ACHN (cell line): ENCODE data around the gene GRIP2.

Experiments used
- DNase-seq: peaks from one replicate; pipeline ENCODE4 v3.0.0-alpha.2; 2015
- in situ Hi-C: cut with HindIII; loops from 2 replicates; pipeline ENCODE4 v1.10.0; 2017; ENCODE audit warnings: low sequenced_read_pairs, low pct_ligation_motif_present, low pct_unique_long_range_greater_than_20kb

The GRIP2 gene

DNA sequence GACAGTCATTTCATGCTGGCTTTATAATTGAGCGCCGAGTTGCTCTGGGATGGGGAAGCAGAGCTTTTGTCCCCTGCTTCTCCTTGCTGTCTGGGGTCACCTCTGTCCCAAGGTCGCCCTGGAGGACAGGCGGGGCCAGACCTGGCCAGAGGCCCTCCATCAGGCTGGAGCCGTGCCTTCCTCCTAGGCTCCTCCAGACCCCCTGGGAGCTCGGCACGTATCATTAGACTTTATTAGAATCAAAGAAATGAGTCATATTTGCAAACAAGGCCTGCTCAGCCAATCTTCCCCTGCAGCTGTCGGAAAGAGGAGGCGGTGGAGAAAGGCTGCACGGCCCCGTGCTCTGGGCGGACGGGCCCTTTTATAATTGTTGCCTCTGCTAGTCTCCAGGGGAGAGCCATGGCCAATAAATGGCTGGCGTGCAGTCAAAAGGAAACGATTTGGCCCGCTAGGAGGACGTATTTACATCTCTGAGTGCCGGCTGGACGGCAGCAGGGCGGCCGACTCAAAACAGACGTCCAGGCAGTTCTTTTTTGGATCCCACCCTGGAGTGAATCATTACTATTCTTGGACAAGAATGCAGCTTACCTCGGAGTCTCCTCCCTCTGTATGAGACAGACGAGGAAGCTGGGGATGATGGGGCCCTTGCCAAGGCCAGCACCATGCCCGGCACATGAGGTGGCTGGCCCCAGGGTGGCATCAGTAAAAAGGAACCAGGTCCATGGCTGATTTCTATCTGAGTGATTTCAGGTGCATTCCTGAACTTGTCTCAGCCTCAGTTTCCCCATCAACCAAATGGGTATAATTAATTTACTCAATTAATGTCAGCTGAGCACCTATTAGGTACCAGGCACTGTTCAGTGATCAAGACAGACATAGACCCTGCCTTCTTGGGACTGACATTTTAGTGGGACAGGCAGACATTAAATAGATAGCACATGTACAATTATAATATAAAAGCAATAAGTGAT, 87.1 kb downstream of the GRIP2 start:
- DNase-seq = peak; percentile 90
- in situ Hi-C loops = no loop called here

DNA sequence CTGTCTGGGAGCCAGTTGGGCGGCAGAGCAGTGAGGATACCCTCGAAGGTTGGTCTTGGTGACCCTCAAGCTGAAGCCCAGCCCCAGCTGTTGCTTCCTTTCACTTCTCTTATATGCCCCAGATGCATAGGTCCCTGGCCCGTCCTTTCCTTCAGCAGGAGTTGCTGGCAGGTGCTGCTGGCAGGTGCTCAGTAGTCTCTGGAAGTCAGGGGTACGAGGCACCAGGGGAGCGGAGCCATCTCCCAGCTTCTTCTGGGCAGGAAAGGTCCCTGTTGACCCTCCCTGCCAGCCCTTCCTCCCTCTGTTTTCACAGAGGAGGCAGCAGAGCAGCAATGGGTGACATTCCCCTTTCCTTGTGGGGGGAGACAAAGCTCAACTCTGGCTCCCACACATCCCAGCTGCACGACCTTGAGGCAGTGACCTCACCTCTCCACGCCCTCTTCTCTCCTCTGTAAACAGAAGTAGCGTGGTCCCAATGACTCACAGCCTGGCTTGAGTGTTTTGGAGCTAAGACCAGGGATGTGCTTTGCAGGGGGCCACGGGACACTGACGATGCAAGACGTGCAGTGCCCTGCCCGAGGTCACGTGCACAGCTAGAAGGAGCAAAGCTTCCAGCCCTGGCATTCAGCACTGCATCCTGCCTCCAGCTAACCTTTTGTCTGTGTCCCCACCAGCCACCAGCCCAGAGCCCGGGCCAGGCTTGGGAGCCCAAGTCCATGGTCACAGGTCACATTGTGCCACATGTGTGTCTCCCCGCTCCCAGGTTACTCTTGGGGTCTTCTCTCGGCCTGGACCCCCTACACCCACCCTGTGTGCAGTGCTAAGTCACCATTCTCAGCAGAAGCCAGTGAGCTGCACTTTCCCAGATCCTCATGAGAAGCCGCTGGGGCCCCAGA, 88.0 kb downstream of the GRIP2 start:
- DNase-seq = peak; percentile 90
- in situ Hi-C loops = no loop called here

DNA sequence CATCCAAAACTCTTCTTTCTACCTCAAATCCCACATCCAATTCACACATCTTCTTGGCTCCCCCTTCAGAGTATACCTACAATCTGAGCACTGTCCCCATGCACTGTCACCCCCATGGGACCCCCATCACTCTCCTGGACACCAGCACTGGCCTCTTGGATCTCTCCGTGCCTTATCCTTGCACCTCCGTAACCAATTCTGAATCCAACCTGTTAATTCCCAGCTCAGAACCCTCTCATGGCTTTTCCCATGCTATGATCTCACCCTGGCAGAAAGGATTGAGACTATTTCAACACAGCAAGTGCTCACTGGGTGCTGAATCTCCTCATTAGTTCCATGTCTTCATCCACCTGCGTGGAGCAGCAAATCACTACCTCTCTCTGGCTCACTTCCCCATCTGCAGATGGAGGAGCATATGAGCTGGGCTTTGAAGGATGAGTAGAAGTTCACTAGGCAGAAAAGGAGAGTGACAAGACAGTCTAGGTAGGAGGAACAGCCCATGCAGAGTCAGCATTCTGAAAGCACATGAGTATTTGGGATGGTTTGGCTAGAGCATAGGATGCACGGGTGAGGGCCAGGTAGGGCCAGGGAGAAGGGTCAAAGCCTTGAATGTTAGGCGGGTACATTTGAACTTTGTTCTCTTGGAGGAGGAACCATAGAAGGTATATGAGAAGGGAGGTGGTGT, 89.1 kb downstream of the GRIP2 start:
- no peak for DNase-seq
- in situ Hi-C loops = no loop called here

DNA sequence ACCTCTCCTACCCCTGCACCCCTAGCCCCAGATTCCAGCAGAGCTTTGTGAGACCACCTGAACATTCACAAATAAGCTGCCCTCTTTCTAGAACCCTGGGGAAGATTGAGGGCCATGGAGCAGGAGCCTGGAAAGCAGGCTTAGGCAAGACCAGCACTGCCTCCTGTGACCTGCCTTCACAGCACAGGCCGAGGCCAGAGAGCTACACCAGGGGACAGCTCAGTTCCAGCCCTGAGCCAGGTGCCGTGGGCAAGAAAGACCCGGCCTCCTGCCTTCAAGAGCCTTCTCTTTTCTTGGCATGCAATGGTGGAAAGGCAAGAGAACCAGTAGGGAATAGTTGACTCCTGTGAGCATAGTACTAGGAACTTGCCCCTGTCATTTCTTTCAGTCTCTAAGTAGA, 89.6 kb downstream of the GRIP2 start:
- DNase-seq = no peak
- in situ Hi-C loops = no loop called here

DNA sequence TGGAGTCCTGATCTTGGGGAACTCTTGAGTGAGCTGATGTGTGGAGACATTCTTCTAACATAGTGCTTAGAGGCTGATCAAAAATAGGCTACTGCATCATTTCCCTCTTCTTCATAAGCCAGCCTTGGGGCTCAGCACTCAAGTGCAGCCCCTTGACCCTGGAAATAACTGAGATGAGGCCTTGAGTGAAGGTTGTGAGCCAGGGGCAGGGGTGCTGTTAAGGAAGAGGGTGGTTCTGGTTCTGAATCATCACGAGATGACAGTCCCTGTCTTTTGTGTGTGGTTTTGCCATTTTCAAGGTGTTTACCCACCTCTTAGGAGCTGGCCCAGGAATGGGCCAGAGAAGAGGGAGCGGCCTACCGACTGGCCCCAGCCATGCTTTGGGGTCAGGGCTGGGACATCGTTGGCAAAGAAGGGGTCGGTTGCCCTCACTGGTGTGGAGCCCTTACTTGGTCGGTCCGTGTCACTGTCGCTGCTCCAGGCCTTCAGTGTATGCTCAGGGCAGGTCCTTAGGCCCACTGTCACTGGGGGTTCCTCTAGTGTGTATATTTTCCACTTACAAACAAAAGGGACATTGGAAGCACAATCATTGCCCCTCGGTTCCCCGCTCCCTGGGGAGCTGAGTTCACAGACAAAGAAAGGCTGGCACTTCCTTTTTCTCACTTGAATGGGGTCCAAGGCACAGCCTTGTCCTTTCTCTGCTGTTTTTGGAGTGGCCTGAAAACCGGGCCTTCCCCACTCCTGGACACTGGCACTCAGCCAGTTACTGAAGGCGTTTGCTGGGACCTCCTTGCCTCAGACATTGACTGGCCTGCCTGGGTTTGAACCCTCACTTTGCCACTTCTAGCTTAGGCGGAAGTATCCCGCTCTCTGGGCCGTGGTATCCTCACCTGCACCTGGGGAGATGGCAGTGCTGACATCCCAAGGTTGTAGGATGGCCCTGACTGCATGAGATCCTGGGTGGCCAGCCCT, 91.1 kb downstream of the GRIP2 start:
- in situ Hi-C loops = no loop called here

DNA sequence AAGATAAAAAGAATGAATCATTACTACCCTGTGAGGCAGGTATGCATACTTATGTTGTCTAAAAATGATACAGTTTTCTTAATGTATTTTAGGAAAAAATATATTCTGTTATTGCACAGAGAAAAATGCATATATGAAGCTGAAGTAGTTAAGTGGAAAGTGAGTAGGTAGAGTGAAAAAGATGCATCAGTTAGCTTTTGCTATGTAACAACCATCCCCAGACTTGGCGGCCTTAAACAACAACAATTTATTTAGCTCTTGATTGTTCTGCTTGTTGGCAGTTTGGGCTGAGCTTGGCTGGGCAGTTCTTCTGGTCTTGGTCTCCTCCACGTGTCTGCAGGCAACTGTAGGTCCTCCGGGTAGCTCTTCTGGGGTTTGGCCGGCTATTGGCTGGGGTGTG, 92.1 kb downstream of the GRIP2 start:
- in situ Hi-C loops = no loop called here
- no peak for DNase-seq

More for the DNA sequence above, 91.1 kb downstream of the GRIP2 start:
- no peak for DNase-seq

DNA sequence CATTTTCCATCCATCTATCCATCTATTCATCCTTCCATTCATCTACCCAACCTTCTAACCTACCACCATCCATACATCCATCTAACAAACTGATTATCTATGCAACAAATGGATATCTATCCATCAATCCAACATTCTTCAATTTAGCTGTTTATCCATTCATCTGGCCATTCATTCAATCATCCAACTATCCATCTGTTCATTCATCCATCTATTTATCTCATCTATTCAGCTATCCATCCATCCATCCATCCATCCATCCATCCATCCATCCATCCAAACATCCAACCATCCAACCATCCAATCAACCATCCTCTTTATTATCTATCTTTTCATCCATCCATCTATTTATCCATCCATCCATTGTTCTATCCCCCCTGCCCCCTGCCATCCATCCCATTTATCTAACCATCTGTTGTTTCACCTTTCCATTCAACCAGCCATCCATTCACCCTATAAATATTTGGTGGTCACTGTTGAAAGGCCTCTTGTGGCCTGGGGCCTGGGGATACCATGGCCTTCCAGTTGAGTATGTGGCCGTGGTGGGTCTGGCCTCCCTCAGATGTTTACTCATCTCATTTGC, 93.1 kb downstream of the GRIP2 start:
- DNase-seq = no peak
- in situ Hi-C loops = no loop called here

DNA sequence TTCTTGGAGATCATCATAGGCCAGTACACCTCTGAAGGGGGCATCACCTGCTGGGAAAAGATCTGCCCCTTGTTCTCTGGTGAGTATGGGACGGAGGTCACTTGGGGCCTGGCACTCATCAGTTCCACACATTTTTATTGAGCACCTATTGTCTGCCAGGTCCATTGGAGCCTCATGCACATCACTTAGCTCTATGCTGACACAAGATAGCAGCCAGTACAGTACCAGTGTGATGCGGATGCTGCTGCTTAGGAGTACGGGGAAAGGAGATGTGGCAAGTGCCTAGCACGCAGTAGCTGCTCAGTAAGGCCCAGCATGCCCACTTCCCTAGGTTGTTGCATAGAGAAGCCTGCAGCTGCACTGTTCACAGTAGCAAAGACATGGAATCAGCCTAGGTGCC, 94.4 kb downstream of the GRIP2 start:
- in situ Hi-C loops = no loop called here
- DNase-seq = no peak

DNA sequence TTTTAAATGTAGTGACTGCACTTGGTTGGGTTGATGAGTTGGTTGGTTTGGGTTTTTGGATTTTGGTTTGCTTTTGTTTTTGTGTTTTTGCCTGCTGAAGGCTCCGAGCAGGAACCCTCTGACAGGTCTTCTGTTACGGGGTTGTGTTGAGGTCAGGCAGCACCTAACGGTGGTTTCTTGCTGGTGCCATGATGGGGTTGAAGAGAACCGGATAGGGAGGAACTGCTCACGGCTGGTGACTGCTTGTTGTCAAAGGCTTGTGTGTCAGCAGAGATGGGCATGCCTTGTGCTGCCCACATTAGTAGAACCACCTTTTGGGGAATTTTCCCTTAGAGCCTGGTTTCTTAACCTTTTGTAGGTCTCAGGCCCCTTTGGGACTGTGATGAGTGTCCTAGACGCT, 95.8 kb downstream of the GRIP2 start:
- in situ Hi-C loops = no loop called here
- no peak for DNase-seq

DNA sequence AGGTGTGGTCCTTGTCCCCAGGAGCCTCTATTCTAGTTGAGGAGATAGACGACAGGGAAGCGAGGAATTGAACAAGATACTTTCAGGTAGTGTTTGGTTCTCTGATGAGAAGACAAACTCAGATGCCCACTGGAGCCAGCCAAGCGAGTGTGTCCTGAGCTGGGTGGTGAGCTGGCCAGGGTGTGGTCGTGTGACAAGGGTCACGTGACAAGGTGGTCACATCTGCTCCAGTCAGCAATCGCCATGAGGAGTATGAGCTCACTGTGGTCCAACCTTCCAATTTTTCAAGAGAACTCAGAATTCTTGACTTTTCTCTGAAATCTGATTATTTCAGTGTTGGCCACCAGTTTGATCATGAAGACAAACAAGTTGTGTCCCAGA, 98.2 kb downstream of the GRIP2 start:
- DNase-seq = no peak
- in situ Hi-C loops = no loop called here

DNA sequence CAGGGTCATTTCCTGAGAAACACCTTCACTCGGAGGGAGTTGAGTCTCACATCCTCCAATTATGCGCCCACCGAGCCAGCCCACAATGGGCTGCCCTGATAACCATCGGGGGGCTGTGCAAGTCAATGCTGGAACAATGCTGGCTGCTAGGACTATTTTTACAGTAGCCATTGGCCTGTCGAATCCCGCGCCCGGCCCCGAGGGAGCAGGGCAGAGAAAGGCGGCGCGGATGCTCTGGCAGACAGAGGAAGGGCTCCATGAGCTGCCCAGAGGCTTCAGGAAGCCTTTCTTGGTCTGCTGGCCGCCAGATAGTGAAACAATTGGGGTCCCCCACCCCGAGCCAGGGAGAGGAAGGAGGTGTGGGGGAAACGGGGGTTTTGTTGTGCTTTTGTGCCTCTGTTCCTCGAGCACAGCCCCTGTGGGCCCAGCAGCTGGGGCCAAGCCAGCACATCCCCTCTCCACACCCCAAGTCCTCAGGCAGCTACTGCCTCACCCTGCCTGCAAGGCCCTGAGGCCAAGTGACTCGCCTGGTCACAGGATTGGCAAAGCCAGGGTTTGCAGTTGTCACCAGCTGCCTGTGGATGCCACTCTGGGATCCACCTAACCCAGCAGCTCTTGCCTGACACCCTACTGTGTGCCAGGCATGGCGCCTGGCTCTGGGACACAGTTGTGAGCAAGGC, 98.8 kb downstream of the GRIP2 start:
- in situ Hi-C loops = no loop called here
- DNase-seq = no peak

DNA sequence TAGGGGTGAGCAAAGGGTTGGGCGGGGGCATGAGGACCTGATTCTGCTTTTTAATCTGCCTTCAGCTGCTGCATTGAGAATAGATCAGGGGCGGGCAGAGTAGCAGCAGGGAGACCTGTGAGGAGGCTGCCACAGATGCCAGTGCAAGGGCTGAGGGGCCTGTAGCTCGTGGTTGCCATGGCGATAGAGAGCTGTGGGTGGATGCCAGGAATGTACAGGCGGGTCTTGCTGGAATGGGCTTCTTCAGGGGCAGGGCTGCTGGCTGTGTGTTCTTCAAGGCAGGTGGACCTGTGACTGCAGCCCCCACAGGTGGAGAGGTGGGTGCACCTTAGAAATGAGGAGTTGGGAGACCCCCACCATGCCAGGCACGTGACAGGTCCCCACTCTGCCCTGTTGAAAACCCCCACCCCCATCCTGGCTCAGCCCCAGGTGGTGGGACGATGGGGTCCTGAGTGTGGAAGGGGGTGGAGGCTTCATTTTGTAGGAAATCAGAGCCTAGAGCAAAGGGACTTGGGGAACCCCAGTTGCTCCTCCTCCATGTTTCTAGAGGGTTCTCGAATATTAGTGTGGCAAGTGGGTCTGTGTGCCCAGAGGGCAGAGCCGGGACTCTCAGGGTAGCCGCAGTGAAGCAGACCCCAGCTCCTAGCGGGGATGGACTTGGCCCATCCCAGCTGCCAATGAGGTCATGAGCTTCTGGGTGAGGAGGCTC, 99.5 kb downstream of the GRIP2 start:
- in situ Hi-C loops = no loop called here
- DNase-seq = no peak

DNA sequence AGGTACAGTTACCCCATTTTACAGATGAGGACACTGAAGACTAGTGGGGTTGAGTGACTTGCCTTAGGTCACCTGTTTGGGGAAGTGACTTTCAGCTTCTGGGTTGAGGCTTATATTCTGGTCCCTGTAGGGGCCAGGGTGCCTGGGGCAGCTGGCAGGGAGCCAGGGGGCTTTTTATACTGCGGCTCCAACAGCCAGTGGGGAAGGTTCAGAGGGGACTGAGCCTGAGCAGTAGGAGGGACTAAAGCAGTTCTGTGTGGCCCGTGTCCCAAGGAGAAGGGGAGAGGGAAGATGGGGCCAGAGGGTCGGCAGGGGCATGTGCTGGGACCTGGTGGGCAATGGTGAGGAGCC, 100.0 kb downstream of the GRIP2 start:
- DNase-seq = no peak
- in situ Hi-C loops = no loop called here

DNA sequence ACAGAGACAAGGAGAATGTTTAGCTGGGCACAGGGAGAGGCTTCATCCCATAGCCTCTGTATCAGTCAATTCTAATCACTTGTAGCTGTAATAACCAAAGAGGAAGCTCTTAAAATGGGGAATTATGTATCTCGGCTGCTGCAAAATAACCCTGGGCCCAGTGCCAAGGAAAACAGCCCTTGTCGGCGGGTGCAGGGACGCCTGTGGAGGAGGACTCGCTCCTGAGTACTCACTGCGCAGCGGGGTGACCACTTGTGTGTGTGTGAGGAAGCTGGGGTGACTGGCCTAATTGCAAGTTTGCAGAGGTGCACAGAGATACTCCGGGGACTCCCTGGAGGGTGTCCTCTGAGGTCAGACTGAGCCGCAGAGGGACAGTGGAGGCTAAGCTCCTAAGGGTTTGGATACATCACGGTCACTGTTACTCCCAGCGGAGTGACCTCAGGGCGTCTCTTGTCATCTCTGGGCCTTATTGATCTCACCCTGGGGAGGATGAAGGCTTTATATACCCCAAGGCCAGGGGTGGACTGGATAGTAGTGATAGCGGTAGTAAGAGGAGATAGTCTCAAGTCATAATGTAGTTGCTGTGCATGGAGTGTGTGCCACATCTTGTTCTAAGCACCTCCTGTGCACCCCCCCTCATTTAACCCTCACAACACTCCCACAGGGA, 100.5 kb downstream of the GRIP2 start:
- no peak for DNase-seq
- in situ Hi-C loops = no loop called here
